ENCODE measurements around the gene NME3.

Gene NME3

DNA sequence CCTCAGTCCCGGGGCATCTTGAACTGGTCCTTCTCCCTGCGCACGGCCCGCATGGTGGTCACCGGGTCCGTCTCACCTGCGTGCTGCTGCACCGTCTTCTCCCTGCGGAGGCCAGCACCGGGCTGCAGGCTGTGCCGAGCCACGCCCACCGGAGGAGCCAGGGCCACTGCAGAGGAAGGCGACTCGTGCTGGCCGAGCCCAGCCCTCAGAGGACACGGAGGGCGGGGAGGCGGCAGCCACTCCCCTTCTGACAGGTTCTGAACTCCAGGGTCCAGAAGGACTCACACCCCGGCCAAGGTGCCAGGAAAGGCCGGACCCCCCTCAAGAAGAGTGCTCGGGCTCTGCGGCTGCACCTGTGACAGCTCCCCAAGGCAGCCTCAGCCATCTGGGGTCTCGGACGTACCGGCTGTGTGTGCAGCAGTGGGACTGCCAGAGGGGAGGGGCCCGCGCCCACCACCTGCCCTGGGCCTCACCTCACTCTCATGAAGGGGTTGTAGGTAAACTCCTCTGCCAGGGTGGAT is 38.0 kb upstream of the NME3 start:
- TF ChIP-seq GATA3 (IDR thresholded peaks at IDR 0.05; ENCODE audit: low read depth, low read length) (no peak), GATA2 (IDR thresholded peaks at IDR 0.05; ENCODE audit: low read depth, low read length) (no peak)

DNA sequence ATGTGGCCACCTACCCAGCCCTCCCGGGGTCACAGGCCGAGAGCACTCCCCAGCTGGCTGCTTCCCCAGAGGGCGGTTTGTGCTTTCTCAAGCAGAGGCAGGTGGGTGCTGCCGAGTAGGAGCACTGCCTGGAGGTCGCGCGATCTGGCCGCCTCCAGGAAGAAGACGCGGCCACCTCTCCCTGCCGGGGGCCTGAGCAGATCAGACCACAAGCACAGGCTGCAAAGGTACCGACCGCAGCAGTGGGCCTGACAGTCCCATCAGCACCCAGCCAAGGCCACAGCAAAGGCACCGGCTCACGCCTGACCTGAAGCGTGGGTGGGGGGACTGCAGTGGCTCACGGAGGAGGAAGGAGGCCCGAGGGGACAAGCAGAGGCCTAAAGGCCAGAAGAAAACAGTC is 37.3 kb upstream of the NME3 start:
- TF ChIP-seq GATA2 (IDR thresholded peaks at IDR 0.05; ENCODE audit: low read depth, low read length) (no peak), GATA3 (IDR thresholded peaks at IDR 0.05; ENCODE audit: low read depth, low read length) (no peak)

DNA sequence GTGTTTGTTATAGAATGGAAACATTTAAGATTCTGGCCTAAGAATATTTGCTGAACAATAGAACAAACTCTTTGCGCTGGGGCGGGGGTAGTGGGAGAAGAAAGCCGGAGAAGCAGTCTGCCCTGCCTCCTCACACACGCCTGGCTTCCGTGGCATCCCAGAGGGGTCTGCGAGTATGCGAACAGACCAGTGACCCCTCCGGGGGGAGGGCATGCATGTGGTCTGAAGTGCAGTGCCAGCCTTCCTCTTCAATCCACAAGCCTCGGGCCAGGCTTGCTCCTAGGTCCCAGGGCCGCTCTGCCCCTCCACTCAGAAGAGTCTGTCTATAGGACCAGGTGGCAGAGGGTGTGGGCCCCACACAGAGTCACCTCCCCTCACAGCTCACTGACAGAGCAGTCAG is 36.3 kb upstream of the NME3 start:
- TF ChIP-seq GATA3 (IDR thresholded peaks at IDR 0.05; ENCODE audit: low read depth, low read length), result no peak
- TF ChIP-seq GATA2 (IDR thresholded peaks at IDR 0.05; ENCODE audit: low read depth, low read length), result no peak

DNA sequence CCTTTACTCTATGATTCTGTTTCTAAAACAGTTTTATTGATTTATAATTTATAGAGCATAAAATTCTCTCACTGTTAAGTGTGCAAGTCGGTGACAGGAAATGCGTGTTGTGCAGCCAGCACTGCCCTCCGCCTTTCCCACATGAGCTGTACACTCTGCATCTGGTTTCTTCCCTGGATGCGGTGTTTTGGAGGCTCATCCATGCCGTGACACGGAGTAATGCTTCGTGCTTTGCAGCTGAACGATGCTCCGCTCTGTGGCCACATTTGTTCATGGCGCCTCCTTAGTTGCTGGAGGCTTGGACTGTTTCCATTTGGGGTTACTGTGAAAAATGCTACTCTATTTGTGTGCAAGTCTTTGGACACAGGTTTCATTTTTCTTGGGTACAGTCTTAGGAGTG is 29.4 kb upstream of the NME3 start:
- TF ChIP-seq GATA2 (IDR thresholded peaks at IDR 0.05; ENCODE audit: low read depth, low read length) (no peak), GATA3 (IDR thresholded peaks at IDR 0.05; ENCODE audit: low read depth, low read length) (no peak)

DNA sequence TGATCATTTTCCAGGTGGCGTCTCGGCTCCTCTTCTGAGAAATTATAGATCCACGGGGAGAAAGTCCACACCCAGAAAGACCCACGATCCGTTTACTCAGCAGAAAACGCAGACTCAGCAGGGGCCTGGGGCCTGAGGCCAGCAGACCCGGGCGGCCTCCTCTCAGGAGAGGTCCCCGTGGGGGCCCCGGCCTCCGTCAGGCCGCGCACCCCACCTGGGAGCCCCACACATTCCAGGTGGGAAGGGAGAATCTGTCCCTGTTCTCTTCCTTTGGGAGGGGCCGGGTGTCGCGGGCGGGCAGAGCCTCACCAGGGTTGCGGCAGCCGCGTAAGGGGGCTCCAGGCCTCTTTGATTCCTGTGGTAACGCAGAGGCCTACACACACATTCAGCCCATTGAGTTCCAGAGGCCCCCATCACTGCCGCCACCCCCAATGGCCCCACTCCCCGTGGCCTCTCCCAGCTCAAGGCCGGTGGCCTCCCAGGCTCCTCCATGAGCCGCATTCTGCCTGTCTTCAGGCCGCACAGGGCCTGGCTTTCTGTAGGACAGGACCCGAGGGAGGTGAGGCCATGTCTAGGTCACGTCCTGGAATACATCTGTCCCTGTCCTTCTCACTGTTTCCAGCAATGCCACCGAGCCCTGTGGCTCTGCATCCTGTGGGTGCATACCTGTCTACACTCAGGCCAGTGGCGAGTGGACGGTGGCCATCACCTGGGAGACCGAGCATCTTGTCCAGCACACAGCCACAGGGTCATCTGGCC is 23.7 kb upstream of the NME3 start:
- TF ChIP-seq GATA3 (IDR thresholded peaks at IDR 0.05; ENCODE audit: low read depth, low read length) (no peak), GATA2 (IDR thresholded peaks at IDR 0.05; ENCODE audit: low read depth, low read length) (no peak)

DNA sequence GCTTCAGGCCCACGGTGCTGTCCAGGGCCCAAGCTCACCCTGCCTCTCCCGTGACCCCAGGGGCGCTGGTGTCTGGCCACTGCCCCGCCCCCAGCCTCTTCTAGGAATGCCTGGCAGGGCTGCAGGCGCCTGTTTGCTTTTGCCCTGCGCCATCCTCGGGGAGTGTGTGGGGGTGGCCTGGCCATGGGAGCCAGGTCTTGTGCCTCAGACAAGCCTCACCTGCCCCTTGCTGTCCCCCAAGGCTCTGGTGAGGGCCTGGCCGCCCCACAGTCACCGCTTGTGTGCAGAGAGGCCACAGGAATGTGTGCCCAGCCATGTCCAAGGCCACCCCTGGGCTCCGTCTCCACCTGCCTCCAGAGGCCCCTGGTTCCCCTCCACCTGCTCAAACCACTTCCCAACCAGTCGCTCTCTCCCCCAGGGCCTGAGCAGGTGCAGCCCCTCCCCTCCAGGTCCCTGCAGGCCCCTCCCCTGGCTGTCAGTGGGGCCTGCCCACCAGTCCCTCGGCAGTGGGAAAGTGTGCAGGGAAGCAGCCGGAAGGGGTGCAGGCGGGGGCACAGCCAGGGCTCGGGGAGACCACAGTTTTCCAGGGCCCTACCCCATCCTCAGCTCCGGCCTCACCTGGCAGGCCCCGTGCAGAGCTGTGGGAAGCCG is 23.0 kb upstream of the NME3 start:
- TF ChIP-seq GATA3 (IDR thresholded peaks at IDR 0.05; ENCODE audit: low read depth, low read length) (no peak), GATA2 (IDR thresholded peaks at IDR 0.05; ENCODE audit: low read depth, low read length) (no peak)

DNA sequence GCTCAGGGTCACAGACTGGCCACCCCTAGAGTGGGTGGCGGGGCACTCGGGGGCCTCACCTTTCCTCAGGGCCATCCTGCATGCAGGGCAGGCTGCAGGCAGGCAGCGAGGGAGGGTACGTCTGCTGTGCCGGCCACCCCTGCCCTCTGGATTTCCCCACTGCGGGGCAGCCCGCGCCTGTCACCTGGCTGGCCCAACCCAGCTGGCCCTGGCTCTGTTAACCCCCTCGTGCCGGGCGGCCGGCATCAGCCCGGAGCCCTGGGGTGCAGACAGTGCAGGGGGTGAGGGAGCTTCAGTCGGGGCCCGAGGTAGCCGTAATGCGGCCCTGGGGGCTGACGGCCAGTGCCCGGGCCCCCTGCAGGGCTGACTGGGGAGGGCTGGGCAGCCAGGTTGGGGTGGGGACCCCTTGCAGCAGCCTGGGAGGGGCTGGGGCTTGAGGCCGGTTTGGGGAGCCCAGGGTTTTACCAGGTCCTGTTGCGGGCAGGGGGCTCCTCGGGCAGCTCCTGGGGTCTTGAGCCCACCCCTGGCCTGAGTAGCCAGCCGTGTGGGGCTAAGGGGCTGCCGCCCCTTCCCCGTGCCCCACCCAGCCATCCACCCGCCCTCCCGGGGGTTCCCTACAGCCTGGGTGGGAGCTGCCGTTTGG is 22.4 kb upstream of the NME3 start, which contains the start of gene IGFALS:
IGFALS (minus strand) TSS at position 128 of the 643 bp plus-strand sequence; CDS start at position 75, 53 bp downstream.
- no peak for TF ChIP-seq GATA3 (IDR thresholded peaks at IDR 0.05; ENCODE audit: low read depth, low read length)
- no peak for TF ChIP-seq GATA2 (IDR thresholded peaks at IDR 0.05; ENCODE audit: low read depth, low read length)

DNA sequence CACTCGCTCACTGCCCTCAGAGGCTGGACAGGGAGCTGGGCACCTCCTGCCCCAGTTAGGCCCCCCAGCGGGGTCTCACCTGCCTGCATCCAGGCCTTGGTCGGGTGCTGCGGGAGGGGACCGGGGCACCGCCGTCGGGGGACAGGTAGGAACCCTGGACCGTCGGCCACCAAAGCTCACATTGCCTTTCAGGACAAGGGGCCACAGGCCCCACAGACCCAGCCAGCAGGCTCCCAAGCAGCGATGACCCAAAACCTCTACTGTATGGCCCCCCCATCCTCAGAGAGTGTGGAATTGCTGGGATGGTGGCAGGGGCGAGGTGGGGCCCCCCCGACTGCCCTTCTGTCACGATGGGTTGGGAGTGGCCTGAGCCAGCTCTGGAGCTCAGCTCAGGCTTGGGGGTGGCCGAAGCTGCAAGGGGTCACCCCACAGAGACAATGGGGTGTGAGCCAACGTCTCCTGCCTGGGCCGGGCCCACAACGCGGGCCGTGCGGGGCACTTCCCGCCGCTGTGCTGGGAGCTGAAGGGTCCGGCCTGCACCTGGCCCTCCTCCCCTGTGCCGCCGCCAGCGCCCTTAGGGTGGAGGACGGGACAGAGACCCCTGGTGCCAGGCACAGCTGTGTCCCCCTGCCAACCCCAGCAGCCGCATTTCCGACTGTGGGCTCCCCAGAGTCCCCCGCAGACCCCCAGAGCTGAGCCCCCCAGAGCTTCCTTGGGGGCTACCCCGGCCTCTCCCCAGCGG is 21.7 kb upstream of the NME3 start:
- TF ChIP-seq GATA3 (IDR thresholded peaks at IDR 0.05; ENCODE audit: low read depth, low read length) (no peak), GATA2 (IDR thresholded peaks at IDR 0.05; ENCODE audit: low read depth, low read length) (no peak)

DNA sequence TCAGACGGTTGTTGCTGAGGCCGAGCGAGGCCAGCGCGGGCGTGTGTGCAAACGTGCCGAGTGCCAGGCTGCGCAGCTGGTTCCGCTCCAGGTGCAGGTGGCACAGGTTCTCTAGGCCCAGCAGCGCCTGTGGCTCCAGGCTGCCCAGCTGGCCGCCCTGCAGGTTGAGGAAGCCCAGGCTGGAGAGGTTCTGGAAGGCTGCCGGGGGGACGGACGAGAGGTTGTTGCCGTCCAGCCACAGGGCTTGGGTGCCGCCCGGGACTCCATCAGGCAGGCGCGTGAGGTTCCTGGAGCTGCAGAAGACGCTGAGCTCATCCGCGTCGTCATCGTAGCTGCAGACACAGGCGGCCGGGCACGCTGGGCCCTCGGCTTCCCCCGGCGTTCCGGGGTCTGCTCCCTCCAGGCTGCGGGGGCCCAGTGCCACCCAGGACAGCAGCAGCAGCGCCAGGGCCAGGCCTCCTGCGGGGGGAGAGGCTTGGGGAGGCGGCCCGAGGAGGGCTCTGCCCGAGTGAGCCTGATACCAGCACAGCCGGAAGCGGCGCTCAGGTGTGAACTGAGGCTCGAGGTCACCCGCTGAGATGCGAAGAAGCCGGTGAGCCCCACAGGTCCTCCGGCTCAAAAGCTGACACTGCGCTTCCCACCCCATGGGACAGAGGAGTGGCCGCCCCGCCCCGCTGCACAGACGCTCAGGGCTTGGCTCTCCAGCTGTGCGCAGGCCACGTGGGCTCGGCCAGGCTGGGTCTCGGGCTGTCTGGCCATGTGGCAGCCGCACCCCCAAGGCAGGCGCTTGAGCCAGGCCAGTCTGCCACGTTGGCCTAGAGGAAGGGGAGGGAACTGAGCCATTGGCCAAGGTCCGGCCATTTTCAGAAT is 20.8 kb upstream of the NME3 start:
- TF ChIP-seq GATA2 (IDR thresholded peaks at IDR 0.05; ENCODE audit: low read depth, low read length) (no peak), GATA3 (IDR thresholded peaks at IDR 0.05; ENCODE audit: low read depth, low read length) (no peak)

DNA sequence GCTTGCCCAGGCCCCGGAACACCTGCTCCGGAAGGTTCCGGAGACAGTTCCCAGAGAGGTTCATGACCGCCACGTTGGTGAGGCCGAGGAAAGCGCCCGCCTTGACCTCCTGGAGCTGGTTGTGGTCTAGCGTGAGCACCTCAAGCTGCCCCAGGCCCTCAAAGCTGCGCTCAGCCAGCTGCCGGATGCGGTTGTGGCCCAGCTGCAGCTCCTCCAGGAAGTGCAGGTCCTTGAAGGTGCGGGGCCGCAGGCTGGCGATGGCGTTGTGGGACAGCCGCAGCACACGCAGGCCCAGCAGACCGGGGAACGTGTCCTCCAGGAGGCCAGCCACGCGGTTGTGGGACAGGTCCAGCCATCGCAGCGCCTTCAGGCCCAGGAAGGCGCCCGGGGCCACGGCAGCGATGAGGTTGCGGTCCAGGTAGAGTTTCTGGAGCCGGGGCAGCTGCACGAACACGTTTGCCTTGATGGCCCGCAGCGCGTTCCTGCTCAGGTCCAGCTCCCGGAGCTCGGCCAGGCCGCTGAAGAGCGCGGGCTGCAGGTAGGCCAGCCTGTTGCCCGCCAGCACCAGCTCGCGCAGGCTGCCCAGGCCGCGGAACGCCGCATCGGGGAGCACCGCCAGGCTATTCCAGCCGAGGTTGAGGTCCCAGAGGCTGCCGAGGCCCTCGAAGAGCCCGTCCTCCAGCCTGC is 20.1 kb upstream of the NME3 start:
- no peak for TF ChIP-seq GATA2 (IDR thresholded peaks at IDR 0.05; ENCODE audit: low read depth, low read length)
- no peak for TF ChIP-seq GATA3 (IDR thresholded peaks at IDR 0.05; ENCODE audit: low read depth, low read length)

DNA sequence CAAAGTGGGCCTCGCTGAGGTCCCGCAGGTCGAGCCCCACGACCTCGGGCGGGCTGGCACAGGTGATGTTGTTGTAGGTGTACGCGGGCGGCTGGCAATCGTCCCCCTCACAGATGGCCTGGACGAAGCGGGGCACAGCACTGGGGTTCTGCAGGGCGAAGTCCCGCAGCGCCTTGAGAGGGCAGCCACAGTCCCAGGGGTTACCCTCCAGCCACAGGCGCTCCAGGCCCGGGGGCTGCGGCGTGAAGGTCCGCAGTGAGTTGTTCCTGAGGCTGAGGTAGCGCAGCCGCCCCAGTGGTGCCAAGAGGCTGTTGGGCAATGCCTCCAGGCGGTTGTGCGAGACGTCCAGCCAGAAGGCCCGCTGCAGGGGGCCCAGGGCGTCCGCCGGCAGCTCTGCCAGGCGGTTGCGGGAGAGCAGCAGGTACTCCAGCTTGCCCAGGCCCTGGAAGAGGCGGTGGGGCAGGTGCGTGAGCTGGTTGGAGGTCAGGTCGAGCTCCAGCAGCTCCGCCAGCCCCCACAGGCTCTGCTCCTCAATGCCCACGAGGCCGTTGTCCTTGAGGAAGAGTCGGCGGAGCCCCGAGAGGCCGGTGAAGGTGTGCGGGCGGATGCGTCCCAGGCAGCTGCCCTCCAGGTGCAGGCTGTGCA is 19.4 kb upstream of the NME3 start:
- TF ChIP-seq GATA3 (IDR thresholded peaks at IDR 0.05; ENCODE audit: low read depth, low read length) (no peak), GATA2 (IDR thresholded peaks at IDR 0.05; ENCODE audit: low read depth, low read length) (no peak)

DNA sequence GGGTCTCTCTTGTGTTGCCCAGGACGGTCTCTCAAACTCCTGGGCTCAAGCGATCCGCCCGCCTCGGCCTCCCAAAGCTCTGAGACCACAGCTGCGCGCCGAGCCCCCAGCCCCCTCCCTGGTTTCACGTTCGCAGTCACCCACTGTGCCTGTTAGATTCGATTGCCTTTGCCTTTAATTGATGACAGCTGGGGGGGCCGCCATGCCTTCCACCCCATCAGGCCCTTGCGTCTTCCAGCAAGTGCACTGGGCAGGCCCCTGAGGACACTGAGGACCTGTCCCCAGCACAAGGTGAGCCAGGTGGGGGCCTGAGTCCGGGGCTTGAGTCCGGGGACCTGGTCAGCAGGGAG is 18.9 kb upstream of the NME3 start:
- TF ChIP-seq GATA2 (IDR thresholded peaks at IDR 0.05; ENCODE audit: low read depth, low read length) (no peak), GATA3 (IDR thresholded peaks at IDR 0.05; ENCODE audit: low read depth, low read length) (no peak)
